ENCODE data around the gene TMEM132D. TPM values are rescaled to one million over a fixed set of nuclear protein-coding genes. Genes with fewer than 3 reads are reported as not detected.

TMEM132D gene
- total RNA-seq, 1 donor from 2014 or later: not detected

DNA sequence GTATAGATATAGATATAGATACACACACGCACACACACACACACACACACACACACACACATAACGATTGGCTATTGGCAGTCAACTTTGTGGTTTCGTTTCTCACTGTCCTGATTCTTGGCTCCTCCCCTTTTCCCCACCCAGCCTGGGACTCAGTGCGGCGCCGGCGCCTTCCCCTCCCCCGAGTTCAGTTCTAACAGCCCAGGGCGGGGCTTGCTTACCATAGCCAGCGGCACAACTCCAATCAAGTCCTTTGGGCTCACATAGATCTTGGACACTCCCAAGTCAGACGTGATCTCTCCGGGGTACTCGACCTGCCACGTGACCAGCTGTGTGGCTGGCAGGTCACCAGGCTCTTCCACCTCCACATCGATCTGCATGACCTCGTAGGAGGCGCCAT, 566.4 kb downstream of the TMEM132D start:
- H3K4me3 ChIP-seq: no peak overlapping the region
- H3K9me3 ChIP-seq: no peaks in the 10 kb centered on the region
- intact Hi-C loops (cut with DNase I): no loop called here
- H3K36me3 ChIP-seq: no peaks in the 10 kb centered on the region
- H3K27ac ChIP-seq: no peak overlapping the region
- H3K27me3 ChIP-seq: no peaks in the 10 kb centered on the region
- TF ChIP-seq POLR2A (IDR thresholded peaks at IDR 0.05) (no peak), POLR2AphosphoS5 (IDR thresholded peaks at IDR 0.05; ENCODE audit: insufficient read depth in 1 of 2, low read depth in 1 of 2) (no peak)
- TF ChIP-seq, protein P1, sequence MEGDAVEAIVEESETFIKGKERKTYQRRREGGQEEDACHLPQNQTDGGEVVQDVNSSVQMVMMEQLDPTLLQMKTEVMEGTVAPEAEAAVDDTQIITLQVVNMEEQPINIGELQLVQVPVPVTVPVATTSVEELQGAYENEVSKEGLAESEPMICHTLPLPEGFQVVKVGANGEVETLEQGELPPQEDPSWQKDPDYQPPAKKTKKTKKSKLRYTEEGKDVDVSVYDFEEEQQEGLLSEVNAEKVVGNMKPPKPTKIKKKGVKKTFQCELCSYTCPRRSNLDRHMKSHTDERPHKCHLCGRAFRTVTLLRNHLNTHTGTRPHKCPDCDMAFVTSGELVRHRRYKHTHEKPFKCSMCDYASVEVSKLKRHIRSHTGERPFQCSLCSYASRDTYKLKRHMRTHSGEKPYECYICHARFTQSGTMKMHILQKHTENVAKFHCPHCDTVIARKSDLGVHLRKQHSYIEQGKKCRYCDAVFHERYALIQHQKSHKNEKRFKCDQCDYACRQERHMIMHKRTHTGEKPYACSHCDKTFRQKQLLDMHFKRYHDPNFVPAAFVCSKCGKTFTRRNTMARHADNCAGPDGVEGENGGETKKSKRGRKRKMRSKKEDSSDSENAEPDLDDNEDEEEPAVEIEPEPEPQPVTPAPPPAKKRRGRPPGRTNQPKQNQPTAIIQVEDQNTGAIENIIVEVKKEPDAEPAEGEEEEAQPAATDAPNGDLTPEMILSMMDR (IDR thresholded peaks at IDR 0.05): no peak
- no peaks in the 10 kb centered on the region for H3K4me1 ChIP-seq
- no peak for DNase-seq (ENCODE audit: extremely low spot score in 2 of 2)

DNA sequence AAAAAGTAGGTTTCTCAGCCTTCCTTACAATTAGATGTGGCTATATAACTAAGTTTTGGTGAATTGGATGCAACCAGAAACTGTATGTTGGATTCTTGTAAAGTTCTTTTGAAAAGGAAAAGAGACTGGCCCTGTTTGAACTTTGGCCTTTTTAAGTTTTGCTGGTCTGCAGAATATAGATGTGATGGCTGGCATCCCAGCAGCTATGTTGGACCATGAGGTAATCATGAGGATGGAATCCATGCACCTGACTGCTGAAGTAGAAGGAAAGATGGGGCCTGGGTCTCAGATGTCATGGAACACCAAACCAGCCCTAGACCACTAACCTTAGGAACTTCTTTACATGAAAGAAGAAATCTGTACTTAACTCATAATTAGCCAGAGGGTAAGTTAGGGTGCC, 568.1 kb downstream of the TMEM132D start:
- H3K4me3 ChIP-seq: no peak overlapping the region
- no peak overlapping the region for H3K27ac ChIP-seq
- H3K36me3 ChIP-seq: no peaks in the 10 kb centered on the region
- TF ChIP-seq POLR2AphosphoS5 (IDR thresholded peaks at IDR 0.05; ENCODE audit: insufficient read depth in 1 of 2, low read depth in 1 of 2) (no peak), POLR2A (IDR thresholded peaks at IDR 0.05) (no peak)
- TF ChIP-seq, protein P1 (IDR thresholded peaks at IDR 0.05): no peak
- intact Hi-C loops (cut with DNase I): no loop called here
- H3K4me1 ChIP-seq: no peaks in the 10 kb centered on the region
- no peaks in the 10 kb centered on the region for H3K9me3 ChIP-seq
- no peak for DNase-seq (ENCODE audit: extremely low spot score in 2 of 2)
- H3K27me3 ChIP-seq: no peaks in the 10 kb centered on the region

DNA sequence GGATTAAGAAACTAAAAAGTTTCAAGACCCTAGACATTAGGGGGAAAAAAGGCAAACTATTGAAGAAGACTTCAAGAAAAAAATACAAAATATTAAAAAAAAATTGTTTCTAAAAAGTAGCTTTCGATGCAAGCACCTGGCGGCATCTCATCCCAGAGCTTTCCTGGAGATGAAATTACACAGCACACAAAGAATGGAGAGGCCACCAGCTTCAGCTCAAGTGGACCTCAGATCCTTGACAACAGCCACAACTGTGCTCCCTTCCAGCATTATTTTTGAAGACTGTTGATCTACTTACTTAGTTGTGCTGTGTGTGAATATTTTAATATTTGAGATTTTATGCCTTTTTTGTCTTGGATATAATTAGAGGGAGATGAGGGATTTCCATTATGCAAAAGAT, 571.5 kb downstream of the TMEM132D start:
- TF ChIP-seq, protein P1 (IDR thresholded peaks at IDR 0.05): no peak
- TF ChIP-seq POLR2AphosphoS5 (IDR thresholded peaks at IDR 0.05; ENCODE audit: insufficient read depth in 1 of 2, low read depth in 1 of 2) (no peak), POLR2A (IDR thresholded peaks at IDR 0.05) (no peak)
- intact Hi-C loops (cut with DNase I): no loop called here
- no peaks in the 10 kb centered on the region for H3K36me3 ChIP-seq
- no peaks in the 10 kb centered on the region for H3K4me1 ChIP-seq
- no peak overlapping the region for H3K27ac ChIP-seq
- no peak overlapping the region for H3K4me3 ChIP-seq
- no peak for DNase-seq (ENCODE audit: extremely low spot score in 2 of 2)
- H3K27me3 ChIP-seq: no peaks in the 10 kb centered on the region
- H3K9me3 ChIP-seq: no peaks in the 10 kb centered on the region

- H3K27me3 ChIP-seq: no peaks in the 10 kb centered on the region
- DNase-seq (ENCODE audit: extremely low spot score in 2 of 2): no peak
- intact Hi-C loops (cut with DNase I): no loop called here
- no peak for TF ChIP-seq POLR2A (IDR thresholded peaks at IDR 0.05)
- H3K9me3 ChIP-seq: no peaks in the 10 kb centered on the region
- no peaks in the 10 kb centered on the region for H3K36me3 ChIP-seq
- H3K27ac ChIP-seq: no peak overlapping the region
- no peaks in the 10 kb centered on the region for H3K4me1 ChIP-seq
- H3K4me3 ChIP-seq: no peak overlapping the region
Observed at GRCh38 chr12:129331356-129332085, 572.3 kb downstream of the TMEM132D start.

DNA sequence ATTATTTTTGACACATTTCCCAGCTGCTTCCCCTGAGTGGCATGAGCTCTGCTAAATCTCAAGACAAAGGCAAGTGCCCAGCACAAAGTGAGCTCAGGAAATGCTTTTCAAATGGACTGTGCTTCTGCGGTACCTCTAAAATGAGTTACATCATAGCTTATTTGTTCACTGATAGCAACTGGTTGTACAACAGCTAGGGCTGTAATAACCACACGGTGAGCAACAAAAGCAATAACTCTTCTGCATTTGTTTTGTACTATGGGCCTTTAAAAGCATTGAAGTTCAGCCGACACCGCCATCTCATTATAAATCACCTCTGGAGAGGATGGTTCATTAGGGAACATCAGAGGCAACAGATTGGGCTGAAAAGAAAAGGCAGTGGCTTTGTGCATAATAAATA, 575.6 kb downstream of the TMEM132D start:
- Histone ChIP-seq H3K27me3 (no peaks in the 10 kb centered on the region), H3K9me3 (no peaks in the 10 kb centered on the region), H3K36me3 (no peaks in the 10 kb centered on the region), H3K4me1 (no peaks in the 10 kb centered on the region), H3K4me3 (no peak overlapping the region), H3K27ac (no peak overlapping the region)
- DNase-seq (ENCODE audit: extremely low spot score in 2 of 2): no peak
- intact Hi-C loops (cut with DNase I): no loop called here
- TF ChIP-seq POLR2A (IDR thresholded peaks at IDR 0.05) (no peak), POLR2AphosphoS5 (IDR thresholded peaks at IDR 0.05; ENCODE audit: insufficient read depth in 1 of 2, low read depth in 1 of 2) (no peak)
- TF ChIP-seq, protein P1 (IDR thresholded peaks at IDR 0.05): no peak

All from vagina (tissue), 2 donors.